Measurements from ENCODE around the gene PFDN4.

The PFDN4 gene

DNA sequence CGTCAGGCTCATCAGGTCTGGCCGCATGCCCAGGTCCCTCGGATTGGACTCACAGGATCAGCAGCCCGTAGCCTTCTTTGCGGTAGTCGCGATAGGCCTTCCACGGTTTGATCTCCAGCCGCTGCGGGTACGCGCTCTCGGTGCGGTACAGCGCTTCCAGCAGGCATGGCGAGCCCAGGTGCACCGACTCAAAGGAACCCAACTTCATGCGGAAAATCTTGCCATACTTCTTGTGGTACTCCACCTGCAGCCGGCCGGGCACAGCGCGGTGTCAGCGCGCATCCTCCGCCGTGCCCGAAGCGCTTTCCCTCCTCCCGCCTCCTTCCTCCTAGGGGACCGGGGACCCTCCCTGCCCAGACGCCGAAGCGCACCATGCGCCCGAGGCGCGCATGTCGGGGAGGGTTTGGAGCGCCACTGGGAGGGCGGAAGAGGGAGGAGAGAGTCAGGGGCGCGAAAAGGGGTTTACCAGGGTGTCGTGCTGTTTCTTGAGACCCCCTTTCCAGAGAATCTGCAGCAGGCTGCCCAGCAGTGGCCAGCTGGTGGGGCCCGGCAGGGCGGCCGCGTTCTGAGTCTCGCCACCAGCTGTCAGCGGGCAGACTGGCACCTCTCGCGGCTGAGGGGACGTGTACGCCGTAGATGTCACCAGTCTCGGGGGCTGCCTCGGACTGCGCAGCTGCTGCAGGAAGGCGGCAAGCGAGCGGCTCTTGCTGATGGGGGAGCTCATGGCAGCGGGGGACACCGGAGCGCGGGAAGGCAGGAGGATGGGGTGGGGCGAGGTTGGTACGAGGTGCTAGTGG is 34.8 kb upstream of the PFDN4 start:
- no peak for DNase-seq (ENCODE audit: low read depth)
- no peak overlapping the region for H3K4me3 ChIP-seq (ENCODE audit: low read depth, low read length)

DNA sequence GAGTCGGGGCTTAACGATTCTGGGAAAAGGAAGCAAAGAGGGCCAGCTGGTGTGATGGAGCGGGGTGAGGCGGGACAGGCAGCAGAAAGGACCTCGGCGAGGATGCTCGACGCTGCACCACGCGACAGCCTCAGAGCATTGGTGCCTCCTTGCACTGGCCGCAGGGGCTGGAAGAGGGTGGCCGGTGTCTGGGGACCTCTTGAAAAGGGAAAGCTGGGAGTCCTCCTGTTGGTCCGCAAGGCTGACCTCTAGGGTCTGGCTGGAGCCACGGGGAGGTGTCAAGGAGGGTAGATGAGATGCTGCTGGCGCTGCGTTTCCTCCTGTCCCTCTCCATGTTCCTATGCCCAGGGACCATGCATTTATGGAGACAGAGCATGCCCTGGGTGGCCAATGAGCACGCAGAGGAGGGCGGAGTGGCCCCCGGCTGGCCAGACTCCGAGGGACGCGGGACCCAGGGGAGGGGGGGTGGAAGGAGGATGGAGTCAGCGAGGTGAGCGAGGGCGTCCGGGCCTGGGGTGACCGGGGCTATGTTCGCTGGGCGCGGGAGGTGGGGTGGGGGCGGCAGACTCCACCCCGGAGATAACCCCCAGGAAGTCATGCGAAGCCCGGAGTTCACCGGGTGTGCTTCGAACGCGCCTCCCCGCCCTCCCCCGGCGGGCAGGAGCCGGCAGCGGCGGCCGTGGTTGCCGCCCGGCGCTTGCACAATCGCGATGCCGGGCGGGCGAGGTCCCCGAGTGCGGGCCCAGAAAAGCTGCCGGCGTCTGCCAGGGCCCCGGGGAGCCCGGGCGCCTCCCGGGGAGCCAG is 34.0 kb upstream of the PFDN4 start, which contains the start of gene CYP24A1:
CYP24A1 (minus strand) TSS at position 334 of the 804 bp plus-strand sequence. CDS start 407 bp downstream, outside the sequence.
- DNase-seq (ENCODE audit: low read depth) = no peak

DNA sequence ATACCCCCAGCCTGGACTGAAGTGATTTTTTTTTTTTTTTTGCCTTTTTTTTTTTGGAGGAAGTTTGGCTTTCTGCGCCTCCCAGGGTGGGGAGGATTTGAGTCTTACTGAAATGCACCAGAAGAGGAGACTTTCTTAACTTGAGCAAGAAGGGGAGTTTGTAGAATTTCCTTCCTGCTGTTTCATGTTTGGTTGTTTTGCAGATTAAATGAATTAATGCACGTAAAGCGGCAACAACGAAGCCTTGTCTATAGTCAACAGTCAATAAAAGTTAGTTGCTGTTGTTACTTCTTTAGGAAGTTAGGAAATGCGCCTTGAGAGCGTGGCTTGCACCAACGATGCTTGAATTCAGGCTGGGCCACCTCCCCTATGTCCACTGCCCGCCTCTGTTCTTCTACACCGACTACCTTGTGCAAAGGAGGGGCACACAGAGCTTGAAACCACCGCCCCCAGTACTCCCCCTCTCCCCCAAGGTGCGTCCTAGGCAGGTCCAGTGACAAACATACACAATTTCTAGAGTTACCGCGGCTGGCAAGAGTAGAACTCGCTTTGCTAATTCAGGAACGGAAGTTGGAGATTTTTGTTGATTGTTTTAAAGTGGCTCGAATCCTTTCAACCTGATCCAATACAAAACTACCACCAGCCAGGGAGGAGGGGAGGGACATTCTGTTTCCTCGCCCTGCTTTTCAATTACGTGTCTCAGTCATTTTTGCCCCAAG is 33.3 kb upstream of the PFDN4 start:
- H3K4me3 ChIP-seq (ENCODE audit: low read depth, low read length) = no peak overlapping the region
- no peak for DNase-seq (ENCODE audit: low read depth)

More for the DNA sequence above, 34.0 kb upstream of the PFDN4 start, which contains the start of gene CYP24A1:
- H3K4me3 ChIP-seq (ENCODE audit: low read depth, low read length) = peak within 1 kb of the TSS; percentile 1

- H3K4me3 ChIP-seq (ENCODE audit: low read depth, low read length) = no peak overlapping the region
- DNase-seq (ENCODE audit: low read depth) = no peak
These were observed 31.3 kb upstream of the PFDN4 start for GRCh38 chr20:54176610-54177009.

DNA sequence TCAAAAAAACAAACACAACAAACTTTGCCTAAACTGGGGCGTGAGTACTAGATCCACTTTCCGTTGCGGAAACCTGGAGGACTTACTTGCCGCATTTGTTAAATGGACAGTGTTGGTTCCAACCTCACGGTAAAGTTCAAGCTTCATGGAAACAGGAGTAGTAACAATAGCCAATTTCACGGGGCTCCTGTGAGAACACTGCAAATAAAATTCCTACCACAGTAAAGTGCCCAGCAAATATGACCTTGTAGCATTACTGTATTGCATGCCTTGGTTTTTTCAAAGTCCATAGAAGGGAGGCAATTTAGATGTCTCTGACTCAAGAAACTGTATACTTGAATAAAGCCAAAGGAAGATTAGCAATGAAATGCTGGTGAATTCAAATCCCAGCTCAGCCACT is 30.5 kb upstream of the PFDN4 start:
- DNase-seq (ENCODE audit: low read depth) = no peak
- H3K4me3 ChIP-seq (ENCODE audit: low read depth, low read length) = no peak overlapping the region

DNA sequence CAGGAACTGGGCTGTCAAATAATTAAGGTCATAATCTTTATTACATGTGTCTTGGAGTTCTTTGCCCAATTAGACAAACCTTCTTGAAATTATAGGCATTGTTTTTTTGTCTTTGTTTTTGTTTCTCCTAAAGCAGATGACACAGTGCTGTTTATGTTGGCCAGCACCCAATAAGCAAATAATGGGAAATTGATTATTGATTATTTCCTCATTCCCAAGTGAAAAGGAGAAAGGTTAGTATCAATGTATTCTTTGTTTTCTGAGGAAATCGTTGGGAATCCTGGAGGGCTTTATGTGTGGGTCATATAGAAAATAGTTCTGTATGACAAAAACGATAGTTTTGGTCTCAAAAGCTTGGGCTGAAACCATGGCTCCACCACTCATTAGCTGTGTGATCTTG is 29.6 kb upstream of the PFDN4 start:
- no peak for DNase-seq (ENCODE audit: low read depth)
- H3K4me3 ChIP-seq (ENCODE audit: low read depth, low read length) = no peak overlapping the region

GRCh38 chr20:54179946-54180345 is 27.9 kb upstream of the PFDN4 start:
- no peak overlapping the region for H3K4me3 ChIP-seq (ENCODE audit: low read depth, low read length)
- no peak for DNase-seq (ENCODE audit: low read depth)

DNA sequence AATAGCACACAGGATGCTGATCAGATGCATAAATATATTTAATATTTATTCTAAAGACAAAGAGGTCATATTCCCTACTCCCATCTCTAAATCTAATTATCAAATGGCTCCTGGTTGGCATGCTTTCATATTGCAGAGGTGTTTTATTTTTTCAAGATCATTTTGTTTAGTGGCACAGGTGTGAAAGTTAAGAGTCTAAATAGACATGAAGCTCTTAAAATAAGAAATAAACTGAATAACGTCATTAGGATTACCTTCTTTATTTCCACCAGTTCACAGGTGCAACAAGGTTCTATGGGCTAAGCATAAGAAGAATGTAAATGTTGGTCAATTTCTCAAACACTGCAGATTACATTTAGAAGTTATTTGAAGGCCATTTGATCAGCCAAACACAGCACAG is 27.0 kb upstream of the PFDN4 start:
- DNase-seq (ENCODE audit: low read depth) = no peak
- no peak overlapping the region for H3K4me3 ChIP-seq (ENCODE audit: low read depth, low read length)

DNA sequence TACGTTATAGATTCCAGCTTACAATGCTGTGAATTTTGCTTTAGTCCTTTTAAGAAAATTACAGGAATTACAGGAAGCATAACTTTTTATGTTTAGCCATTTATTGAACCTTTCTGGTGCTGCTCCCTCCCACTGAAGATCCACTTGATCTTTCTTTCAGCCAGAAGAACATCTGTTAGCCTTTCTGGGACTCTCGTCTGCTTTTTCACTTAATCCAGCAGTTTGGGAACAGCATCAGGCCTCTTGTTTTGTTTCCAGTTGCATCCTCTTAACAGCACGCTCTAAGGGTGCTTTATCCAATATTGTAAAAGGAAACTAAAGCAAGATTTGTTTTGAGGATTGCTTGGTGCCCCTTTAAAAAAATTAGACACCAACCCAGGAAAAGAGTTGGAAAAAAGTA is 23.8 kb upstream of the PFDN4 start:
- DNase-seq (ENCODE audit: low read depth) = no peak
- no peak overlapping the region for H3K4me3 ChIP-seq (ENCODE audit: low read depth, low read length)

- no peak for DNase-seq (ENCODE audit: low read depth)
- no peak overlapping the region for H3K4me3 ChIP-seq (ENCODE audit: low read depth, low read length)
These were observed 22.8 kb upstream of the PFDN4 start for GRCh38 chr20:54184904-54185626.

DNA sequence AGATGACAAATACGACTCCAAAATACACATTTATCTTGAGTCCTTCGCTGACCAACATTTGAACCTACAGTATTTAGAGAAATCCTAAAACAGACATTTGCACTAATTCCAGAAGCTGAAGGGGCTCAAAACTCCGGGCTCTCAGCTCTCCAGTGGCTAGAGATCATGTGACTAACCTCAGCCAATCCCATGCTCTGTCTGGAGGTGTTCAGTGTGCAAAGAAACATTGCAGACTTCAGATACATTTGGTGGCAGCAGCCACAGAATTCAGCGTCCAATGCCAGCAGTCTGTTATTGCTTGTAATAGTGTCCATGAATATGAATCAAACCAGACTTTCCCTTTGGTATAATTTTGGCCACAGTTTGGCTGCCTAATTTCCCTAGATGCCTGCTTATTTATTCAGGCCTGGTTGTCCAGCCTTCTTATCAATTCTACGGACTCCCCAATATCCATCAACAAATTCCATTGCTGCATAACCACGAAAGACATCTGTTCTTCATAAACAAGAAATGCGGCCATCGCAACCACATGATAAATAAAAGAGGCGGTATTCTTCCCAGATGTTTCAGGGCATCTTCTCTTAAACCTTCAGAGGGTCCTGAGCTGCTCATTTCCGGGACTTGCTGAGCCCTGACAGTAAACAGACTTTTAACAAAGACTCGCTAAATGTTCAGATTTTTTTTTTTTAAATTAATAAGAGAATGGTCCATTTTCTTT is 19.6 kb upstream of the PFDN4 start:
- H3K4me3 ChIP-seq (ENCODE audit: low read depth, low read length) = no peak overlapping the region
- DNase-seq (ENCODE audit: low read depth) = no peak

DNA sequence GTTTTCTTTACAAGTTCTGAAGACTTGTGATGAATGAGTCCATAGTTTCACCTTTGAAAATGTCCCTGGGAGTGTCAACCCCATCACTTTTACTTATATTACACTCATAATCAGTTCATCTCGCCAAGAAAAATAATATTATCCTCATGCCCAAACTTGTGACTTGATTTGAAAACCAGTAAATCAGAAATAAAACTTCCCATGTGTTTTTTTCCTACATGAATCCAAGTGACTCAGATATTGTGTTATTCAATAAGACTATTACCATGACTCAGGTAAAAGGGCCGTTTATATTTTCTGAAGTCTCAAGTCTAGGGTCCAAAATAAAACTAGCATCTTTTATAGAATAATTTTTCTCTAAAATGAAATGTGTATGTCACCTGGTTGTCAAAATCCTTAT is 18.3 kb upstream of the PFDN4 start:
- no peak for DNase-seq (ENCODE audit: low read depth)
- H3K4me3 ChIP-seq (ENCODE audit: low read depth, low read length) = no peak overlapping the region

DNA sequence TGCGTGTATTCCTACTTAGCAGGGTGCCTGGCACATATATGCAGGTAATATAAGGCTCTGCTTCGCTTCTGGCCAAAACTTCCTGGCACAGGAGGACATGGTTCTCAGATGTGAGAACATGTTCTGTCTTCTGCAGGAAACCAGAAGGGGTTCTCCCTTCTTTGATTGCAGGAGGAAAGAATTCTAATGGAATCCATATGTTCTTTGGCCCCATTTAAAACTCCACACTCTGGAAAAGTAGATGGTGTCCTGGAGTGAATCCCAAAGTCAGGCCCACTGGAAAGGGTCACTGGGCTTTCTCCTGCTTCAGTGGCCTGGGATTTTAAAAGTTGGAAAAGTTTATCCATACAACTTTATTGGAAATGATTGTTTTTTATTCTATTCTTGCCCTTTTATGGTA is 17.7 kb upstream of the PFDN4 start:
- DNase-seq (ENCODE audit: low read depth) = no peak
- H3K4me3 ChIP-seq (ENCODE audit: low read depth, low read length) = no peak overlapping the region

GRCh38 chr20:54193817-54194216 is 14.1 kb upstream of the PFDN4 start:
- DNase-seq (ENCODE audit: low read depth) = no peak
- no peak overlapping the region for H3K4me3 ChIP-seq (ENCODE audit: low read depth, low read length)

DNA sequence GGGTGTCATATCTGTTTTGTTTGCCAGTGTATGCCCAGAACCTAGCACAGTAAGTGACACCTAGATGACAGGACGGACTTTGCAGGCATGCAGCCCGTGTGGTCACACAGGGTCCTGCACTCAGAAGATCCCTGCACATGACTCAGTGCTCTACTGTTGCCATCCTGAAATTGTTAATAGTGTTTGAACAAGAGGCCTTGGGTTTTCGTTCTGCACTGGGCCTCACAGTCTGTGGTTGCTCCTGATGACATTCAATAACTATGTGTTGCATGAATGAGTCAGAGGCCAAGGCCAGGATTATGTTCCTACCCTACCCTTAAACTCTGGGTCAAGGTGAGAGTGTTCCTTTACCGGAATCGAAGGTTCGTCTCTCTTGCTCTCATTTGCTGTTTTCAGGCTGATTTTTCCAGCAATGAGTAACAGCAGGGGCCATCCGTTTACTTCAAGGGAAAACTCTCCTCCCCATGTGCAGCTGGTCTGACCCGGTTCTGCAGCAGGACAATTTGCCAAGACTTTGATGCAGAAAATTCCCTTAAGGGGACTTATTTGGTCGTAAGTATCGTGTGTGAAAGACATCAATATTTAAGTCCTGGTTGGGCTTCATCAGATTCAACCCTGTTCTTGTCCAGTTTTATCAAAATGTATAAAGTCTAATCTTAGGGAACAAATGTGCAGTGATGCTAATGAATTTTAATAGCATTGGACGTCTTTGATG is 13.0 kb upstream of the PFDN4 start:
- H3K4me3 ChIP-seq (ENCODE audit: low read depth, low read length) = no peak overlapping the region
- no peak for DNase-seq (ENCODE audit: low read depth)

DNA sequence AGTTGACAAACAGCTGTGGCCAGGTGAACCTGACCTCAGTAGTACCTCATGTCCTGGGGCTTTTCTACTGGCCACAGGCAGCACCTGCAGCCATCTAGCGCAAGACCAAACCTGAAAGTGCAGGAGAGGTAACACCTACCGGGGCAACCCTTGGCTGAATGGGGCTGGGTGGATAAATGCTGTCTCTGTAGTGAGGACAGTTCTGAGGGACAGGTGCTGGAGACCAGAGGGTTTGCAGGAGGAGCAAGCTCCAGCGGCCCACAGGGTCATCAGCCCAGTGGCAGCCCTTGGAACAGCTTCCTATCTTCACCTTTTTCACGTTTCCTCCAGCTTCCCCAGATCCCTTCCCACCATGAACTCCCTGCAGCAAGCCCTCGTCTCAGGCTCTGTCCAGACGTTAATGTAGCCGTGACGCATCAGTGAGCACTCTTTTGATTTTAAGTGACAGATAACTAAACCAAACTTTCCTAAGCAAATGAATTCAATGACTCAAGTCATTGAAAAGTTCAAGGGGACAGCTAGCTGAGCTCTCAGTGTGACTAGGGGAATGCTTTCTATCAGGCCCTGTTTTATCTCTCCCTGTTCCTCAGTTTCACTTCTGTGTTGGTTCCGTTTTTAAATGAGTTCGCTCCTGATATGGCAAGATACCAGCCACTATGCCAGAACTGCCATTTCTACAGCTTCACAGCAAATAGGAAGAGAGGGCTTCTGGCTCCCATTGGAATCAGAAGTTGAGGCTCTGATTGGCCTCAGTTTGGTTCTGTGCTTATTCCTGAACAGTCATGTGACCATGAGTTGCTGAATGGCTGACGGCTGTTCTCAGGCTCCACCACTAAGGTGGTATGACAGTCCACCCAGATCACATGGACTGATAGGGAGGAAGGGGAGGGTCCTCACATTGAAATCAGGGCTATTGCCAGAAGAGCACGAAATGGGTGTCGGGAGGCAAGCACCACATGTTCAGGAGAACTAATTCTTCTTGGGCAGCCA is 12.1 kb upstream of the PFDN4 start:
- no peak overlapping the region for H3K4me3 ChIP-seq (ENCODE audit: low read depth, low read length)
- no peak for DNase-seq (ENCODE audit: low read depth)
